Thyroid gland (tissue), 4 donors: ENCODE data around the gene CCDC51. TPM values are rescaled to one million over a fixed set of nuclear protein-coding genes. Genes with fewer than 3 reads are reported as not detected.

Experiments used
- DNase-seq, 2 donors: peaks; one replicate each; pipeline ENCODE4 v3.0.0-alpha.2; 2019
- H3K27ac ChIP-seq, 3 donors: fragments of 200-600 bp; sonication (generic); 1 replicate in 2 of 3; 2 replicates in 1 of 3; pipeline ENCODE4 v1.5.1; 2016 to 2019; ENCODE audit warnings: mild to moderate bottlenecking in 1 of 3, moderate library complexity in 1 of 3
- H3K27me3 ChIP-seq: fragments of 200-600 bp; sonication (generic); one replicate; pipeline ENCODE4 v1.5.1; 2019
- H3K36me3 ChIP-seq, 2 donors: fragments of 200-600 bp; sonication (generic); one replicate each; pipeline ENCODE4 v1.5.1; 2016 to 2019
- H3K4me1 ChIP-seq, 2 donors: fragments of 200-600 bp; sonication (generic); one replicate each; pipeline ENCODE4 v1.5.1; 2017 to 2019
- H3K4me3 ChIP-seq, 3 donors: fragments of 200-600 bp; sonication (generic); replicated peaks in 1 of 3; 1 replicate in 2 of 3; 2 replicates in 1 of 3; pipeline ENCODE4 v1.5.1; 2016; ENCODE audit warnings: mild to moderate bottlenecking in 1 of 3
- H3K9me3 ChIP-seq: fragments of 200-600 bp; sonication (generic); one replicate; pipeline ENCODE4 v1.5.1; 2017
- CTCF ChIP-seq, 6 experiments: fragments of 200-600 bp in 3 of 6; fragments of 450-650 bp in 3 of 6; sonication (generic) in 3 of 6; IDR thresholded peaks; one replicate each; pipeline ENCODE4 v1.5.1; 2016 to 2019; ENCODE audit warnings: antibody characterized with exemption in 6 of 6, mild to moderate bottlenecking in 2 of 6, inconsistent platforms in 1 of 6, moderate library complexity in 1 of 6
- POLR2A ChIP-seq, 2 donors: fragments of 450-650 bp; IDR thresholded peaks; one replicate each; pipeline ENCODE4 v1.6.1; 2017; ENCODE audit warnings: antibody characterized with exemption in 2 of 2, mild to moderate bottlenecking in 2 of 2, moderate library complexity in 1 of 2
- WGBS, 2 donors: methylation state at CpG; one replicate each; pipeline ENCODE4 v1.1.5; 2017; 5-methylcytosine and 5-hydroxymethylcytosine counted together
- intact Hi-C: fragments of 100-400 bp; cut with DNase I; formaldehyde crosslinking; loops from one replicate; pipeline ENCODE4 v1.15.1; 2023
- total RNA-seq, 4 donors: library from RNA; depleted of rRNA; stranded (reverse); fragments of >200 nt; gene quantifications; one replicate each; pipeline ENCODE4 v1.2.3, GENCODE V29; 2016

The CCDC51 gene
- total RNA-seq, 4 donors from 2014 or later, result 8.6 to 17.0 (median 15.0) TPM

DNA sequence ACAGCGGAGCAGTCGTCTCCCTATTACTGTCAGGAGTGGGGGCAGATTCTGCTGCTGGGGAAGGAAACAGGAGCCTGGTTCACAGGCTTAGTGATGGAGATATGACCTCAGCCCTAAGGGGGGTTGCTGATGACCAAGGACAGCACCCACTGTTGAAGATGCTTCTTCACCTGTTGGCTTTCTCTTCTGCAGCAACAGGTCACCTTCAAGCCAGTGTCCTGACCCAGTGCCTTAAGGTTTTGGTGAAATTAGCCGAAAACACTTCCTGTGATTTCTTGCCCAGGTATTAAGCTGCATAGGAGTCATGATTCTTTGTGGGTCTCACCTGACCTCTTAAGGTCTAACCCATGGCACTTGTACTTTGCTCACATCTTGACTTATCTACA, 20.6 kb upstream of the CCDC51 start:
- no peak for DNase-seq

GRCh38 chr3:48459773-48460516, 20.0 kb upstream of the CCDC51 start:
- Histone ChIP-seq H3K27ac (no peak overlapping the region), H3K4me1 (peaks cover 1 to 4% of the 10 kb centered on the region in 2 donors), H3K4me3 (no peak overlapping the region), H3K27me3 (no peaks in the 10 kb centered on the region), H3K36me3 (peaks cover 32 to 38% of the 10 kb centered on the region in 2 donors), H3K9me3 (no peaks in the 10 kb centered on the region)
- WGBS, 2 donors, result 65 to 84% methylated on average over 3 to 7 of the region's 7 CpGs
- no peak for DNase-seq
- intact Hi-C loops, result loop anchor here (5.0 kb wide), 1 partner anchor 87 kb away; no protein-coding TSS in a partner anchor
- no peak for TF ChIP-seq CTCF (IDR thresholded peaks at IDR 0.05)
- TF ChIP-seq POLR2A (IDR thresholded peaks at IDR 0.05), result no peak

More for the DNA sequence above, 20.6 kb upstream of the CCDC51 start:
- H3K27ac ChIP-seq, result no peak overlapping the region
- H3K9me3 ChIP-seq, result no peaks in the 10 kb centered on the region
- no peak for TF ChIP-seq POLR2A (IDR thresholded peaks at IDR 0.05)
- peaks cover 6 to 8% of the 10 kb centered on the region in 2 donors for H3K4me1 ChIP-seq
- H3K27me3 ChIP-seq, result no peaks in the 10 kb centered on the region
- 93 to 100% methylated on average over 1 to 2 of the region's 3 CpGs for WGBS, 2 donors
- intact Hi-C loops, result loop anchor here (5.0 kb wide), 1 partner anchor 87 kb away; no protein-coding TSS in a partner anchor
- H3K4me3 ChIP-seq, result no peak overlapping the region
- peaks cover 31 to 38% of the 10 kb centered on the region in 2 donors for H3K36me3 ChIP-seq

DNA sequence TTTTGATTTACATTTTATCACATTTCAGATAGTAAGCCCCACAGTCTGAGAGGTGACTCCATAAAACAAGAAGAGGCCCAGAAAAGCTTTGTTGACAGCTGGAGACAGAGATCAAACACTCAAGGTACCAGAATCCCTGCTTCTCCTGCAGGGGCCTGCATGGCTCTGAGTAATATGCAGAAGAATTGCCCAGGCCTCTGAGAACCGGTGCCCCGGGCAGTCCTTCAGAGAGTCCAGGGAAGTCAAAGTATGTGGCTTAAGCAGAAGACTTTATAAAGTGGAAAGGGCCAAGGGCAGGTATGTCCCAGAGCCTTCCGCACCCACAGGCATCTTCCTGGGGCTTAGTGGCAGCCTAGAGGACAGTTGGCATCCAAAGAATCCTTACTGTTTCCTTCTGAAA, 19.4 kb upstream of the CCDC51 start:
- no peak overlapping the region for H3K4me3 ChIP-seq
- 96 to 100% methylated on average over 2 to 3 of the region's 3 CpGs for whole genome bisulfite sequencing, 2 donors
- intact Hi-C loops, result no loop called here
- no peak for DNase-seq
- H3K9me3 ChIP-seq, result no peaks in the 10 kb centered on the region
- H3K27ac ChIP-seq, result no peak overlapping the region
- peaks cover 38% of the 10 kb centered on the region in 2 donors for H3K36me3 ChIP-seq
- TF ChIP-seq CTCF (IDR thresholded peaks at IDR 0.05) (no peak), POLR2A (IDR thresholded peaks at IDR 0.05) (no peak)
- no peaks in the 10 kb centered on the region for H3K27me3 ChIP-seq
- no peaks in the 10 kb centered on the region for H3K4me1 ChIP-seq

DNA sequence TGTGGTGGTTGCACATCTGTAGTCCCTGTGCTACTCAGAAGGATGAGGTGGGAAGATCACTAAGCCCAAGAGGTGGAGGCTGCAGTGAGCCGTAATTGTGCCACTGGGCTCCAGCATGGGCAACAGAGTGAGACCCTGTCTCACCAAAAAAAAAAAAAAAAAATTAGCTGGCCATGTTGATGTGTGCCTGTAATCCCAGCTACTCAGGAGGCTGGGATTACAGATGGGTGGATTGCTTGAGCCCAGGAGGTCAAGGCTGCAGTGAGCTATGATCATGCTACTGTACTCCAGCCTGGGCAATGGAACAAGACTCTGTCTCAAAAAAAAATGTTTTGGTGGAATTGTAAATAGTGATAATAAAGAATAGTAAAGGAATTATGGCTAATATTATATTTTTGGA, 16.5 kb upstream of the CCDC51 start:
- no peaks in the 10 kb centered on the region for H3K9me3 ChIP-seq
- 100% methylated on average over 1 of the region's 1 CpG for WGBS, 2 donors
- H3K27ac ChIP-seq, result no peak overlapping the region
- DNase-seq, result no peak
- intact Hi-C loops, result no loop called here
- no peak overlapping the region for H3K4me3 ChIP-seq
- peaks cover 40 to 43% of the 10 kb centered on the region in 2 donors for H3K36me3 ChIP-seq
- TF ChIP-seq CTCF (IDR thresholded peaks at IDR 0.05) (no peak), POLR2A (IDR thresholded peaks at IDR 0.05) (no peak)
- H3K27me3 ChIP-seq, result no peaks in the 10 kb centered on the region
- H3K4me1 ChIP-seq, result peaks cover 4 to 11% of the 10 kb centered on the region in 2 donors

- WGBS, 2 donors, result 13 to 18% methylated on average over 1 of the region's 1 CpG
- H3K9me3 ChIP-seq, result no peaks in the 10 kb centered on the region
- intact Hi-C loops, result no loop called here
- H3K27ac ChIP-seq, result peak overlapping the region; percentile 51 to 73 (median 70)
- H3K27me3 ChIP-seq, result no peaks in the 10 kb centered on the region
- H3K36me3 ChIP-seq, result peaks cover 2 to 11% of the 10 kb centered on the region in 2 donors
- TF ChIP-seq CTCF (IDR thresholded peaks at IDR 0.05) (no peak), POLR2A (IDR thresholded peaks at IDR 0.05) (no peak)
- peaks cover 12 to 26% of the 10 kb centered on the region in 2 donors for H3K4me1 ChIP-seq
- no peak overlapping the region for H3K4me3 ChIP-seq
- DNase-seq, result peak; percentile 89 to 91
Measured at GRCh38 chr3:48451270-48451669, 11.4 kb upstream of the CCDC51 start.
